Trophoblast cell (in vitro differentiated cells and primary cell): ENCODE data around the gene EOMES.
A peak's percentile ranks its signal among the peaks of the same experiment; 100 is the strongest.

Source experiments
- DNase-seq, 2 donors: peaks; one replicate each; pipeline ENCODE4 v3.0.0-alpha.2; 2016
- H2AFZ ChIP-seq: 2 replicates; pipeline ENCODE4 v1.6.1; 2013; ENCODE audit warnings: low read length, moderate library complexity, mild to moderate bottlenecking; ENCODE audit not compliant: insufficient read depth, poor library complexity
- H2AK5ac ChIP-seq: 2 replicates; pipeline ENCODE4 v1.6.1; 2013; ENCODE audit warnings: mild to moderate bottlenecking, low read length
- H2BK120ac ChIP-seq: 2 replicates; pipeline ENCODE4 v1.6.1; 2013; ENCODE audit warnings: low read length, mild to moderate bottlenecking, moderate library complexity; ENCODE audit not compliant: insufficient read depth, poor library complexity
- H2BK12ac ChIP-seq: 2 replicates; pipeline ENCODE4 v1.6.1; 2013; ENCODE audit warnings: mild to moderate bottlenecking, low read length, moderate library complexity
- H2BK5ac ChIP-seq: 2 replicates; pipeline ENCODE4 v1.6.1; 2013; ENCODE audit warnings: low read length, low read depth, moderate library complexity, mild to moderate bottlenecking; ENCODE audit not compliant: poor library complexity
- H3K14ac ChIP-seq: 2 replicates; pipeline ENCODE4 v1.6.1; 2013; ENCODE audit warnings: mild to moderate bottlenecking, low read length
- H3K18ac ChIP-seq: 2 replicates; pipeline ENCODE4 v1.6.1; 2013; ENCODE audit warnings: mild to moderate bottlenecking, low read length
- H3K23ac ChIP-seq: 2 replicates; pipeline ENCODE4 v1.6.1; 2013; ENCODE audit warnings: low read length
- H3K27ac ChIP-seq: 2 replicates; pipeline ENCODE4 v1.5.1; 2013; ENCODE audit warnings: low read depth, mild to moderate bottlenecking, inconsistent platforms, low read length, moderate library complexity
- H3K27me3 ChIP-seq: 2 replicates; pipeline ENCODE4 v1.6.1; 2013; ENCODE audit warnings: inconsistent platforms, mild to moderate bottlenecking, low read length, moderate library complexity; ENCODE audit not compliant: insufficient read depth
- H3K36me3 ChIP-seq, 2 experiments: 1 replicate in 1 of 2; 2 replicates in 1 of 2; pipeline ENCODE4 v1.6.1; 2013; ENCODE audit warnings: low read length in 2 of 2, mild to moderate bottlenecking in 2 of 2, moderate library complexity in 1 of 2; ENCODE audit not compliant: insufficient read depth in 2 of 2, control insufficient read depth in 1 of 2
- H3K4ac ChIP-seq: 2 replicates; pipeline ENCODE4 v1.6.1; 2013; ENCODE audit warnings: low read depth, mild to moderate bottlenecking, low read length, moderate library complexity
- H3K4me1 ChIP-seq, 2 experiments: 1 replicate in 1 of 2; 2 replicates in 1 of 2; pipeline ENCODE4 v1.6.1; 2013; ENCODE audit warnings: low read length in 2 of 2, mild to moderate bottlenecking in 2 of 2, moderate library complexity in 1 of 2; ENCODE audit not compliant: insufficient read depth in 2 of 2, control insufficient read depth in 1 of 2
- H3K4me2 ChIP-seq: 2 replicates; pipeline ENCODE4 v1.6.1; 2013; ENCODE audit warnings: inconsistent platforms, mild to moderate bottlenecking, low read length, moderate library complexity
- H3K4me3 ChIP-seq: 2 replicates; pipeline ENCODE4 v1.5.1; 2013; ENCODE audit warnings: mild to moderate bottlenecking, low read depth, low read length, inconsistent platforms
- H3K79me1 ChIP-seq: one replicate; pipeline ENCODE4 v1.6.1; 2013; ENCODE audit warnings: low read length
- H3K79me2 ChIP-seq: 2 replicates; pipeline ENCODE4 v1.6.1; 2013; ENCODE audit warnings: low read length, mild to moderate bottlenecking; ENCODE audit not compliant: control insufficient read depth, insufficient read depth, poor library complexity
- H3K9ac ChIP-seq: 2 replicates; pipeline ENCODE4 v1.6.1; 2013; ENCODE audit warnings: mild to moderate bottlenecking, low read length
- H3K9me3 ChIP-seq: 2 replicates; pipeline ENCODE4 v1.6.1; 2013; ENCODE audit warnings: low read depth, mild to moderate bottlenecking, control low read depth, inconsistent platforms, low read length; ENCODE audit not compliant: insufficient read depth
- H4K12ac ChIP-seq: 2 replicates; pipeline ENCODE4 v1.6.1; 2013; ENCODE audit warnings: low read depth, mild to moderate bottlenecking, low read length, moderate library complexity
- H4K8ac ChIP-seq: 2 replicates; pipeline ENCODE4 v1.6.1; 2013; ENCODE audit warnings: low read depth, mild to moderate bottlenecking, low read length, moderate library complexity
- H4K91ac ChIP-seq: one replicate; pipeline ENCODE4 v1.6.1; 2013; ENCODE audit warnings: low read depth, mild to moderate bottlenecking, low read length, moderate library complexity
- WGBS: extraction: QIAGEN DNeasy Blood & Tissue Kit; methylation state at CpG from one replicate; pipeline ENCODE4 v1.1.7; 2013; ENCODE audit warnings: missing lambda C conversion rate; ENCODE audit not compliant: insufficient read length, insufficient coverage; ENCODE audit errors: extremely low coverage; 5-methylcytosine and 5-hydroxymethylcytosine counted together

EOMES gene

DNA sequence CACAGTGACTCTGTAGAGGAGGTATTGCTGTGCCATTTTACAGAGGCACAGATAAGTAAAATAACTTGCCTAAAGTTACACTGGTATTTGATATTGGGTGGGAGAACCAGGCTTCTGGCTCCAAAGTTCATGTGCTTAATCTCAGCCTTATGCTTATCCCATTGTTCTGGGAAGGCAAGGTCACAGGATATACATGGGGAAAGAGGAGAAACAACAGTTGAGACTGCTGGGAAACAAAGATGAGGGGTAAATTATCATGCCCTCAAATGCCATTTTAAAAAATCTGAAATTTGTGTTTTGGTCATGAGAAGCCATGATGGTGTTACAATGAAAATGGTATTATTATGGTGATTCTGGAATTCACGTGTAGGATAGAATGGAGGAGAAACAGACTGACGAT, 54.4 kb downstream of the EOMES start:
- no peak overlapping the region for H4K12ac ChIP-seq

DNA sequence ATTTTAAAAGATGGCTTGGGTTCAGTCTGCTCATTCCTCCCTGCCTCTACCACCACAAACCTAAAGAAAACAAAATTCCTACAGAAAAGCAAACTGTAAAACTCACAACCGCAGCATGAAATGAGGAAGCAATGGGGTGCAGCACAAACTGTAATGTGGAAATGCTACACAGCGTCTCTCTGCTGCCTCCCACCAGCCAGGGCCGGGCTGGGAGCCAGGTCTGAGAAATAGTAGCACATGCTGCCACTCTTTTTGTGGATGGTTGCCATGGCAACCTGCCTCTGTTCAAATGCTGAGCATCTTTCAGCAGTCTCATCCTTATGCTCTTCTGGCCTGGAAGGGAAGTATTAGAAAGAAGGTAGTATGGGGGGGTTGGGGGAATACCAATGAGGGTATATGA, 55.4 kb downstream of the EOMES start:
- Histone ChIP-seq H3K27me3 (no peaks in the 10 kb centered on the region), H2BK5ac (no peak overlapping the region), H4K91ac (no peak overlapping the region), H3K4me1 (no peaks in the 10 kb centered on the region), H3K79me2 (no peaks in the 10 kb centered on the region), H4K12ac (no peak overlapping the region), H2AFZ (no peak overlapping the region), H3K9ac (no peak overlapping the region), H2AK5ac (no peak overlapping the region), H3K36me3 (no peaks in the 10 kb centered on the region), H3K4me3 (no peak overlapping the region), H3K18ac (no peak overlapping the region), H3K23ac (no peak overlapping the region), H4K8ac (no peak overlapping the region), H3K79me1 (no peaks in the 10 kb centered on the region), H3K14ac (no peak overlapping the region), H3K4ac (no peak overlapping the region), H2BK12ac (no peak overlapping the region), H3K9me3 (no peaks in the 10 kb centered on the region), H3K4me2 (no peak overlapping the region), H3K27ac (no peak overlapping the region), H2BK120ac (no peak overlapping the region)
- DNase-seq, result peak in 1 of 2 donors; percentile 35
- no CpG with 5 or more reads among the region's 3 CpGs for WGBS

More for the DNA sequence above, 54.4 kb downstream of the EOMES start:
- Histone ChIP-seq H3K23ac (no peak overlapping the region), H3K9ac (no peak overlapping the region), H3K14ac (no peak overlapping the region), H2BK12ac (no peak overlapping the region), H4K91ac (no peak overlapping the region), H2AK5ac (no peak overlapping the region), H3K9me3 (no peaks in the 10 kb centered on the region), H2BK5ac (no peak overlapping the region), H3K4me1 (no peaks in the 10 kb centered on the region), H2BK120ac (no peak overlapping the region), H3K4ac (no peak overlapping the region), H3K79me1 (no peaks in the 10 kb centered on the region), H2AFZ (no peak overlapping the region), H3K4me3 (no peak overlapping the region), H3K27ac (no peak overlapping the region), H3K79me2 (no peaks in the 10 kb centered on the region), H3K36me3 (no peaks in the 10 kb centered on the region), H4K8ac (no peak overlapping the region), H3K18ac (no peak overlapping the region), H3K27me3 (no peaks in the 10 kb centered on the region), H3K4me2 (no peak overlapping the region)
- no CpG with 5 or more reads among the region's 2 CpGs for WGBS
- no peak for DNase-seq

DNA sequence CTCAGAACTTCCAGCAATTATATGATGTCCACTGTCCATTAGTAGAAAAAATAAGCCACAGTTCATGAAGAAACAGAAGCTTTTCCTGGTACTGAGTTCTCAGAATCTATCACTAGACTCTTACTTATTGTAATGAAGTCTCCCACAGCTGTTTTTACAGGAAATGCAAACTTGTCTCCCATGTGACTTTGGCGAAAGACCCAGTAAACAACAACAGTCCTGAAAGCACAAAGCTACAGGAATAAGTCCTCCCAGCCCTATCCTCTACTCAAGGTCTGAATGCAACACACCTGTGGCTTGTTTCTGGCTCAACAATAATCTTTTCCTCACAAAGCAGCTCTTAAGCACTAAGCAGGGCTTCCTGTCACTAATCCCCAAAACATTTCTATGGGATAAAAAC, 55.9 kb downstream of the EOMES start:
- no peaks in the 10 kb centered on the region for H3K4me1 ChIP-seq
- WGBS, result no CpG with 5 or more reads among the region's 1 CpG

More for the DNA sequence above, 55.9 kb downstream of the EOMES start:
- H3K23ac ChIP-seq, result no peak overlapping the region
- H2BK5ac ChIP-seq, result no peak overlapping the region
- H3K79me2 ChIP-seq, result no peaks in the 10 kb centered on the region
- no peak overlapping the region for H3K18ac ChIP-seq
- H3K14ac ChIP-seq, result no peak overlapping the region
- DNase-seq, result no peak
- no peak overlapping the region for H3K4ac ChIP-seq
- H2AFZ ChIP-seq, result no peak overlapping the region
- H3K27me3 ChIP-seq, result no peaks in the 10 kb centered on the region
- H2BK12ac ChIP-seq, result no peak overlapping the region
- no peak overlapping the region for H3K4me2 ChIP-seq
- H3K9ac ChIP-seq, result no peak overlapping the region
- no peak overlapping the region for H2BK120ac ChIP-seq
- H3K36me3 ChIP-seq, result no peaks in the 10 kb centered on the region
- no peak overlapping the region for H3K27ac ChIP-seq
- no peak overlapping the region for H4K91ac ChIP-seq
- H3K4me3 ChIP-seq, result no peak overlapping the region
- no peaks in the 10 kb centered on the region for H3K79me1 ChIP-seq
- H4K8ac ChIP-seq, result no peak overlapping the region
- no peak overlapping the region for H4K12ac ChIP-seq
- H2AK5ac ChIP-seq, result no peak overlapping the region
- H3K9me3 ChIP-seq, result no peaks in the 10 kb centered on the region
